Fibroblast of skin of left quadriceps (primary cell): ENCODE data around the gene SLC12A3.

Source experiments
- DNase-seq, 2 experiments: peaks; one replicate each; pipeline ENCODE4 v3.0.0-alpha.2; 2013; ENCODE audit warnings: low read depth in 2 of 2

The SLC12A3 gene

DNA sequence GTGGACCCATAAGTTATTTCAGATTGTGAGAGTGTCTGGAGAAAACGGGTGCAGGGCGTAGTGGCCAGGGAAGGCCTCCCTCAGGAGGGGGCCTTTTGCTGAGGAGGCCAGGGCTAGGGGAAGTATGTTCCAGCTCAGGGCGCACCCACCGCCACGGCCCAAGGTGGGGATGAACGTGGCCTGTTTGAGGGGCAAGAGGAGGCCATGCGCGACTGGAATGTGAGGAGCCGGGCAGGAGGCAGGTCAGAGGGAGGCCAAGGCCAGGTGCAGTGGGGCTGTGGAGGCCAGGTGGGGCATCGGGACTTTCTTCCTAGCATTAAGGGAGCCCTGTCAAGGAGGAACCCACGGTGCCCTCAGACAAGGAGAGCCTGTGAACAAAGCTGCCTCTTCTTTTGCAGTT, 26.7 kb downstream of the SLC12A3 start:
- DNase-seq, result no peak

DNA sequence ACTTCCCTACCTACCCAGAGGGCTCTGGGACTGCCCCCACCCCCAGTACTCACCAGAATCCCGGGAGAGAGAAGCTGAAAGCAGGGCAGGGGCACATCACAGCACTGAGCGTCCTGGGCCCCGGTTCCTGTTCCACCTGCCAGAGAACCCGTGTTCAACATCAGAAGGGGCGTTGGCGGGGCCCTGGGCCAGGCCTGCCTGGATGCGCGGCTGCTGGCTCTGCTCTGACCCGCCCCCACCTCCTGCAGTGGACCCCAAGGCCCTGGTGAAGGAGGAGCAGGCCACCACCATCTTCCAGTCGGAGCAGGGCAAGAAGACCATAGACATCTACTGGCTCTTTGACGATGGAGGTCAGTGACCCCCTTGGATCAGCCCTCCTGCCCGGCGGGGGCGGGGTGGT, 27.7 kb downstream of the SLC12A3 start:
- no peak for DNase-seq

- DNase-seq, result no peak
These were observed 29.4 kb downstream of the SLC12A3 start for GRCh38 chr16:56894331-56894917.

DNA sequence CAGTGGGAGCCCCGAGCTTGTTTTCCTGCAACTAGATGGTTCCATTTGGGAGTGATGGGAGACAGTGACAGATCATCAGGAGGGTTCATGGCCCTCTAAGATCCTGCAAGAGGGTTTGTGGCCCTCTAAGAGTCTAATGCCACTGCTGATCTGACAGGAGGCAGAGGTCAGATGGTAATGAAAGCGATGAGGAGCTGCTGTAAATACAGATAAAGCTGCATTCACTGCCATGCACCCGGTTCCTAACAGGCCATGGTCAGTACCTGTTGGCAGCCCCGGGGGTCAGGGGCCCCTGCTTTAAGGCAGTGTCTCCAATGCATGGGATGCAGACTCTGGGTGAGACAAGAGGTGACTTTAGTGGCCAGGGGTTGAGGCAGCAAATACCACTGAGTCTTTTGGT, 30.8 kb downstream of the SLC12A3 start:
- no peak for DNase-seq

- DNase-seq, result no peak
These were observed 31.2 kb downstream of the SLC12A3 start for GRCh38 chr16:56896244-56896643.

GRCh38 chr16:56897026-56897799, 32.2 kb downstream of the SLC12A3 start:
- DNase-seq, result no peak

- no peak for DNase-seq
These were observed 33.8 kb downstream of the SLC12A3 start for GRCh38 chr16:56898847-56899246.

GRCh38 chr16:56903866-56904265, 38.9 kb downstream of the SLC12A3 start:
- no peak for DNase-seq

GRCh38 chr16:56907401-56907800, 42.4 kb downstream of the SLC12A3 start:
- no peak for DNase-seq

GRCh38 chr16:56909527-56909979, 44.5 kb downstream of the SLC12A3 start:
- DNase-seq, result no peak

DNA sequence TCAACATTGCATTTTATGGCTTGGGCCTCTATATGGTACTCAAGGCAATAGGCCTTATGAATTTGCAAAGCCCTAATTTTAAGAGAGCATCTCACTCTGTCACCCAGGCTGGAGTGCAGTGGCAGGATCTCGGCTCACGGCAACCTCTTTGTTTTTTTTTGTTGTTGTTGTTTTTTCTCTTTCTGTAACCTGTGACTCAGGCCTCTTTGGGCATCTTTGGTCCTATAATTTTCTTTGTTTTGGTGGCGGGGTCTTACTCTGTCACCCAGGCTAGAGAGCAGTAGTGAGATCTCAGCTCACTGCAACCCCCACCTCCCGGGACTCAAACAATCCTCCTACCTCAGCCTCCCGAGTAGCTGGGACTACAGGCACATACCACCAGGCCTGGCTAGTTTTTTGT, 45.1 kb downstream of the SLC12A3 start:
- no peak for DNase-seq

DNA sequence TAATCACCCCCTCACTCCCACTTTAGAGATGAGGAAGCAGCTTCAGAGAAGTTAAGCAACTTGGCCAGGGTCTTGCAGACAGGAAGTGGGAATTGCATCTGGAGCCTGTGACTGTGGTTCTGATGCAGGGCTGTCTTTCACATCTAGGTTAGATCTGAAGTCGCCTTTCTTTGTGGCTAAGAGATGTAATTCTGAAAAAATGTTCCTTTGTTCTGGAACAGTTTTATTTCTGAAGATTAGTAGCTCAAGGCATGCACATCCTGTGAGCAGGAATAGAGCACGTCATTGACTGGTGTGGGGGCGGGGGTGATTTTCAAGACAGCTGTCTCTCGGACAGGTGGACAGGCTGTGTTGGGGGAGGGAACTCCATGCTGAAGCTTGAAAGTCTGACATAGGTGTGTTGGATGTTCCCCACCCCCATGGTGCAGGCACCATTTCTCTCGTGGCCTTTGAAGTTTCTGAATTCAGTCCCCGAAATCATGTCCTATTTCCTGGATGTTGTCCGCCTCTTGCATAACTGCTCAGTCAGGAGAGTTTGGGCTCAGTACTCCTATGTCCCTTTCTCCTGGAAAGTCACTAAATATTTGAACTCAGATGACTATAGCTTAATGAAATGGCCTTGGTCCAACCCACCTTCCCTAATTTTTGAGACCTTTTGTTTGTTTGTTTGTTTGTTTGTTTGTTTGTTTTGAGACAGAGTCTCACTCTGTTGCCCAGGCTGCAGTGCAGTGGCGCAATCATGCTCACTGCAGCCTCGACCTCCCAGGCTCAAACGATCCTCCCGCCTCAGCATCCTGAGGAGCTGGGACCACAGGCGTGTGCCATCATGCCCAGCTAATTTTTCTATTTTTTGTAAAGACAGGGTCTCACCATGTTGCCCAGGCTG, 45.9 kb downstream of the SLC12A3 start:
- DNase-seq, result peak; percentile 71 to 75

DNA sequence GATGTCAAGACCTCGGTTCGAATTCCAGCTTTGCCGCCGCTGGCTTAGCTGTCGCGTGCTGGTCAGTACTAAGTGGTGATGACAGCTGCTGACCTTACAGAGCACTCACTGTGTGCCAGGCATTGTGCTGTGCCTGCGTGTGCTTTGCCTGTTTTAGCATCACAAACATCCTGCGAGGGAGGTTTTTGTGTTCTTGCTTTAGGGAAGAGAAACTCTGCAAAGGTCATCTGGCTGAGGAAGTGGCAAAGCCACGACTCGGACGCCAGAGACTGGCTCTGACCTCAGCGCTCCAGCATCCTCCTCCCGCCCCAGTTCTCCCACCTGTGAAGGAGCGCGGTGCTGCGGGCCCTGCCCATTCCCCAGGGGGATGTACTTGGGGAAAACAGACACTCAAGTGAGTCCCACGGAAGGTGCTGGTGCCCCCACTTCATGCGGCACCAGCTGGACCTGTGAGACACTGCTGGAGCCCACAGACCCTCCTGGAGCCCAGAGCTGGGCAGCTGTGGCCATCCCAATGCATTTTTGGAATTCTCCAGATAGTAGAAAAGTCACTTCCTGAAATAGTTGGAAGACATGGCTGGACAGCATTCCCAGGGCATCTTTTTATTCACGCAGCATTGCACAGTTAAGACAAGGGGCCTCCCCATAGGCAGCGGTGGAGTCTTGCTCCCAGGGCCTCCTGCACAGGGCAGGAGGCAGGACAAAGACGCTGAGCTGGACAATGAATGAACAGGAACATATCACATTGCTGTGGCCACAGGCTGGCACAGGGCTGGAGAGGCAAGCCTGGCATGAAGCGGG, 47.0 kb downstream of the SLC12A3 start:
- DNase-seq, result no peak

- peak in 1 of 2 experiments; percentile 36 for DNase-seq
These were observed 48.0 kb downstream of the SLC12A3 start for GRCh38 chr16:56912746-56913708.

DNA sequence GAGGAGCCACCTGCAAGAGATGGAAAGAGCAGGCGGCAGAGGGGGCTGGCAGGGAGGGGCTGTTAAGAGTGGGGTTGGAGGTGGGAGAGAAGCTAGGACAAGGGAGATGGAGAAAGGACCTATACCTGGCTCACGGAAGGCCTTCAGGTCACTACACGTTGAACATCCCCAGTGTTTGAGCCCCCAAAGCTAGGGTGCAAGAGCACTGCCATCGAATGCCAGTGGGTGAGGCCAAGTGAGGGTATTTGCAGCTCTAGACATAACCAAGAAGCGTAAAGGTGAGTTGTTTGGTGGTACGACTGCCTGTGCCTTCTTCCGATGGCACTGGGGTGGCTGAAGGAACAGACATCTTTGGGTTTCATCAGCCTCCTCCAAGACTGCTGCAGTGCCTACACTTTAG, 49.9 kb downstream of the SLC12A3 start:
- no peak for DNase-seq

GRCh38 chr16:56915336-56916119, 50.5 kb downstream of the SLC12A3 start:
- DNase-seq, result no peak

DNA sequence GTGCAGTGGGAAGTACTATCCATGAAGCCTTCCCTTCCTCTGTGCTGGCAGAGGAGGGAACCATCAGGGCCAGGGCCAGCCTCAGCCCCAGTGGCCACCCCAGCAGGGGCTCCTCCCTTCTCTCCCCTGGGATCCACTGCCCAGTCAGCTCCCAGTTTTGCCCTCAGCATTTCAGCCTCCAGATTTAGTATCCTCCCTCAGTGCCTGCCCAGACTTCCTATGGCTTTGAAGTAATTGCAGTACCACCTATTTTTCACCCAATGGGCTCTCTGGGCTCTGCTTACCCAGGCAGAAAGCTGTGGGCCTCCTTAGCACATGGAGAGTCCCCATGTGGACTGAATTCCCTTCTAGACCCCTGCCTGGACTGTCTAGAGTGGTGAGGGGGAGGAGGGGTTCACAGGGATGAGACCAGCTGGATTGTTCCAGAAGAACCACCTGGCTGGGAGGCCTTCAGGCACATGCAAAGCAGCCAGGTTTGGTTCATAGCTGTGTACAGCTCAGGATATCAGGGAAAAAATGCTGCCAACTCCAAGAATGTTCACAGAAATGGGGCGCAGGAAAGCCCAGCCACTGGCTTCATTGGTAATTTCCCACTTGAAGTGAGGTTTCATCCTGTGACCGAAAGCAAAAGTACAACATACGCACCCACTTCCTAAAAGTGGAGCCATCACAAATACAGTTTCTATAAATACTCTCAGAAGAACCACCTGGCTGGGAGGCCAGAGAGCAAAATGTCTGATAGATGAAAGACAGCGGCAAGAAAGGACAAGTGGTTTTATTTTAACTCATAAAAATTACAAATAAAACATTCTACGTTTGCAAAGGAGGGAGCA, 51.8 kb downstream of the SLC12A3 start:
- DNase-seq, result no peak

DNA sequence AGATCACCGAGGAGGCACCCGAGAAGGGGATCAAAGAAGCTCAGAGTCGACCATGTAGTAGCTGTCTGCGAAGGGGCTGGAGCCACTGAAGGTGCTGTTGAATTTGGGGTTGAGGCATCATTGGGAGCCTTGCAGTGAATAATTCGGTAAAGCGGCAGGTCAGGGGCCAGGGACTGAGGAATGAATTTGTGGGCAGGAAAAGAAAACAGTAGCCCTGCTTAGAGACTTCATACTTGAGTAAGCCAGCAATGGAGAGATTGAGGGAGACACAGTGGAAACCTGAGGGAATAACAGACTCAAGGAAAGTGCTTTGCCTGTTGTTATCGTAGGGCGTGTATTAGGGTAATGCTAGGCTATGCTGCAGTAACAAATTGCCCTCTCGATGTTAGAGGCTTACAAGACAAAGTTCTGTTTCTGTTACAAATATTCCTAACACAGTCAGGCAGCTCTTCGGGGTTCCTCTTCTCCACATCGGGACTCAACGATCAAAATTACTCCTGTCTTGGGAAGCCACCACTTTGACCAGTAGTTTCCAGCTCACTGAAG, 53.5 kb downstream of the SLC12A3 start:
- DNase-seq, result no peak
